Calu3 (cell line): Measurements from ENCODE around the gene EXOSC9. TPM values are rescaled to one million over a fixed set of nuclear protein-coding genes. Genes with fewer than 3 reads are reported as not detected.

Source experiments
- BruUV-seq: library from RNA; stranded (reverse); fragments of 400-500 nt; replicated peaks from 2 replicates; lab custom pipeline; 2021; lab: Mats Ljungman, UMichigan
- CTCF ChIA-PET: fragments of 300-600 bp; sonication (Branson Sonifier 250); formaldehyde crosslinking; loops from one replicate; lab custom pipeline; 2022; ENCODE audit warnings: antibody characterized with exemption; lab: Charles Lee
- DNase-seq: peaks from one replicate; pipeline ENCODE4 v3.0.0; 2022
- H3K27ac Mint-ChIP-seq: one replicate; pipeline ENCODE4 v1.8.0; 2022; ENCODE audit warnings: mixed read lengths; ENCODE audit not compliant: unreplicated experiment
- H3K27me3 Mint-ChIP-seq: one replicate; pipeline ENCODE4 v1.8.0; 2022; ENCODE audit warnings: mixed read lengths; ENCODE audit not compliant: unreplicated experiment
- H3K36me3 Mint-ChIP-seq: one replicate; pipeline ENCODE4 v1.8.0; 2022; ENCODE audit warnings: mild to moderate bottlenecking, moderate library complexity, mixed read lengths; ENCODE audit not compliant: insufficient read depth, unreplicated experiment
- H3K4me1 Mint-ChIP-seq: one replicate; pipeline ENCODE4 v1.8.0; 2022; ENCODE audit warnings: mild to moderate bottlenecking, low read depth, mixed read lengths; ENCODE audit not compliant: unreplicated experiment
- H3K4me3 Mint-ChIP-seq: one replicate; pipeline ENCODE4 v1.8.0; 2022; ENCODE audit warnings: mild to moderate bottlenecking, low read depth, moderate library complexity, mixed read lengths; ENCODE audit not compliant: unreplicated experiment
- H3K9me3 Mint-ChIP-seq: one replicate; pipeline ENCODE4 v1.8.0; 2022; ENCODE audit warnings: low read depth, mixed read lengths; ENCODE audit not compliant: unreplicated experiment
- intact Hi-C: fragments of 100-400 bp; cut with micrococcal nuclease; formaldehyde crosslinking; loops from one replicate; pipeline ENCODE4 v1.10.0; 2022; ENCODE audit not compliant: unreplicated experiment
- total RNA-seq: library from RNA; stranded (reverse); gene quantifications from 2 replicates; pipeline ENCODE4 v1.2.3, GENCODE V29; 2022
- TF ChIP-seq, protein P1 (sequence below): fragments of 200-600 bp; IDR thresholded peaks from one replicate; pipeline ENCODE4 v1.8.0; 2022; ENCODE audit warnings: antibody characterized with exemption; ENCODE audit not compliant: unreplicated experiment

The EXOSC9 gene
- total RNA-seq, 1 experiment from 2014 or later = 22.3 TPM

DNA sequence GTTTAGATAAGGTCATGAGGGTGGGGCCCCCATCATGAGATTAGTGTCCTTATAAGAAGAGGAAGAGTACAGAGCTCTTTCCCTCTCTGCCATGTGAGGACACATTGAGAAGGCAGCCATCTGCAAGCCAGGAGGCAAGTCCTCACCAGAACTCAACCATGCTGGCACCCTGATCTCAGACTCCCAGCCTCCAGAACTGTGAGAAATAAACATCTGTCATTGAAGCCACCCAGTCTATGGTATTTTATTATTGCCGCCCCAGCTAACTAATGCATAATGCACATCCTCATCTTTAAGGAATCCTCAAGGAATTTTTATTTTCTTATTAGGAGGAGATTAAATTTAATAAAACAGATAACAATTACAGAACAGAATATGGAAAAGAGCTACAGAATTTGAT, 16.7 kb upstream of the EXOSC9 start:
- Mint-ChIP-seq H3K4me1 (peaks cover 20% of the 10 kb centered on the region), H3K9me3 (no peaks in the 10 kb centered on the region), H3K27me3 (no peaks in the 10 kb centered on the region), H3K4me3 (no peak overlapping the region), H3K27ac (no peak overlapping the region), H3K36me3 (no peaks in the 10 kb centered on the region)
- DNase-seq = no peak
- BruUV-seq = no TSS peak
- intact Hi-C loops = no loop called here
- TF ChIP-seq, protein P1, sequence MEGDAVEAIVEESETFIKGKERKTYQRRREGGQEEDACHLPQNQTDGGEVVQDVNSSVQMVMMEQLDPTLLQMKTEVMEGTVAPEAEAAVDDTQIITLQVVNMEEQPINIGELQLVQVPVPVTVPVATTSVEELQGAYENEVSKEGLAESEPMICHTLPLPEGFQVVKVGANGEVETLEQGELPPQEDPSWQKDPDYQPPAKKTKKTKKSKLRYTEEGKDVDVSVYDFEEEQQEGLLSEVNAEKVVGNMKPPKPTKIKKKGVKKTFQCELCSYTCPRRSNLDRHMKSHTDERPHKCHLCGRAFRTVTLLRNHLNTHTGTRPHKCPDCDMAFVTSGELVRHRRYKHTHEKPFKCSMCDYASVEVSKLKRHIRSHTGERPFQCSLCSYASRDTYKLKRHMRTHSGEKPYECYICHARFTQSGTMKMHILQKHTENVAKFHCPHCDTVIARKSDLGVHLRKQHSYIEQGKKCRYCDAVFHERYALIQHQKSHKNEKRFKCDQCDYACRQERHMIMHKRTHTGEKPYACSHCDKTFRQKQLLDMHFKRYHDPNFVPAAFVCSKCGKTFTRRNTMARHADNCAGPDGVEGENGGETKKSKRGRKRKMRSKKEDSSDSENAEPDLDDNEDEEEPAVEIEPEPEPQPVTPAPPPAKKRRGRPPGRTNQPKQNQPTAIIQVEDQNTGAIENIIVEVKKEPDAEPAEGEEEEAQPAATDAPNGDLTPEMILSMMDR = no peak
- CTCF ChIA-PET = interaction anchor here (0.6 to 1.1 kb wide), 2 partner anchors 88 to 587 kb away, joined by 3 to 4 read pairs; no protein-coding TSS in a partner anchor

DNA sequence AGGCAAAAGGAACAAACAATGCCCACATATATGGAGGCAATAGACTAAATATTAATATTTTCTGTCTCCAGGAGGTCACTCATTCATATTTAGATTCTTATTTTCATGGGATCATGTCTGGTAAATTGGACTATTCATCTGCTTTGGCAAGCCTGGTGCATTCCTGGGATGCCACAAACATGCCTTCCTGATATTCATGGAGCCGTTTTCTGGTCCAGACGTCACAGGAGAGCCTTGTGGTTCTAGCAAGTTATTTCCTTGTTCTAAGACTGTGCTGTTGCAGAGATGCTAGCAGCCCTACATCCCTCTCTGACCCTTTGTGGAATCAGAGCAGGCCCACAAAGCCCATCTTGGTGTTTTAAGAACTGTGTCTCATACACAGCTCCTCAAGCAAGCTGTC, 16.1 kb upstream of the EXOSC9 start:
- DNase-seq = peak; percentile 49
- intact Hi-C loops = no loop called here
- CTCF ChIA-PET = interaction anchor here (1.1 kb wide), 1 partner anchor 89 kb away, joined by 3 read pairs; no protein-coding TSS in a partner anchor
- H3K4me1 Mint-ChIP-seq = peaks cover 23% of the 10 kb centered on the region
- H3K4me3 Mint-ChIP-seq = no peak overlapping the region
- TF ChIP-seq, protein P1 = no peak
- BruUV-seq = no TSS peak
- no peak overlapping the region for H3K27ac Mint-ChIP-seq
- H3K27me3 Mint-ChIP-seq = no peaks in the 10 kb centered on the region
- no peaks in the 10 kb centered on the region for H3K36me3 Mint-ChIP-seq
- no peaks in the 10 kb centered on the region for H3K9me3 Mint-ChIP-seq

DNA sequence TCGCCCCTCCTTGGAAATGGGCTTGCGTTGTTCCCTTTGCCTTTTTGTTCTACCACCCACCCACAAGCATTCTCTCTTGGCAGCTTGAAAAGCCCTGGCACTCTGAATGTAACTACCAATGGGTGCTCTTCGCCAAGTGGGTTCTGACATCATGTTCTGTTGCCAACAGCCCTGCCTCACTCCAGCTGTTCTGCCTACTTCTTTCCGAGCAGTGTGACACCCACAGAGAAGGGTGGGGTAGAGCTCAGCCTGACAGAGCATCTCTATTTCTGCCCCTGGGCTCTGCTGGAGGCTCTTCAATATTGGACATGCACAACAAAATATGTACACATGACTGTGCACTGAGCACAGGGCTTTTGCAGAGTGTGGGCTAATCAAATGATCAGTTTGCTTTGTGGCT, 15.6 kb upstream of the EXOSC9 start:
- Mint-ChIP-seq H3K4me1 (peaks cover 27% of the 10 kb centered on the region), H3K27ac (no peak overlapping the region), H3K36me3 (no peaks in the 10 kb centered on the region), H3K27me3 (no peaks in the 10 kb centered on the region), H3K9me3 (no peaks in the 10 kb centered on the region), H3K4me3 (no peak overlapping the region)
- CTCF ChIA-PET = no interaction called here
- intact Hi-C loops = no loop called here
- no peak for DNase-seq
- BruUV-seq = no TSS peak
- TF ChIP-seq, protein P1 = no peak

DNA sequence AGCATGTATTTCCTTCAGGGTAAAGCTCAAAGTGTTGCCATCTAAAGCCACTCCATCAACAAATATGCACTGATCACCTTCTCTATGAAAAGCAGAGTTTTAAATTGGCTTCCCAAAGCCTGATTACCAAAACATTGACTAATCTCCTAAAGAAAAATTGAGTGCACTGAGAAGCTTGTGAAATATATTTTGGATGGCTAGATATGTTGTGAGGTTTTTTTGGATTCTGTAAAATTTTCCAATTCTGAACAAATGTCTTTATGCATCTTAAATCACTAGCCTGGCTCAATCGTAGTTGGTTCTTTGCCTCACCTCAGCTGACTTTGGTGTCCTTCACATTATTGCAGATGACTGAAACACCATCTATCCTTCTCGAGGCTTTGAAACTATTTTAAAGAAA, 14.9 kb upstream of the EXOSC9 start:
- no TSS peak for BruUV-seq
- CTCF ChIA-PET = no interaction called here
- Mint-ChIP-seq H3K36me3 (no peaks in the 10 kb centered on the region), H3K27ac (no peak overlapping the region), H3K4me3 (no peak overlapping the region), H3K27me3 (no peaks in the 10 kb centered on the region), H3K9me3 (no peaks in the 10 kb centered on the region), H3K4me1 (peaks cover 31% of the 10 kb centered on the region)
- intact Hi-C loops = no loop called here
- TF ChIP-seq, protein P1 = no peak
- no peak for DNase-seq
